Liver (tissue), 9 donors: ENCODE results near the gene KIZ. TPM values are rescaled to one million over a fixed set of nuclear protein-coding genes. Genes with fewer than 3 reads are reported as not detected.

Experiments used
- DNase-seq: peaks from one replicate; pipeline ENCODE4 v3.0.0-alpha.2; 2017; ENCODE audit warnings: low spot score
- H3K27ac ChIP-seq, 2 donors: one replicate each; pipeline ENCODE4 v1.7.0; 2013; ENCODE audit warnings: inconsistent platforms in 2 of 2, low read length in 2 of 2, control low read depth in 1 of 2, low read depth in 1 of 2, mild to moderate bottlenecking in 1 of 2
- H3K27me3 ChIP-seq, 4 donors: one replicate each; pipeline versions ENCODE4 v1.6.1 to v1.7.0; 2013; ENCODE audit warnings: low read length in 3 of 4, inconsistent platforms in 1 of 4, mild to moderate bottlenecking in 1 of 4, moderate library complexity in 1 of 4; ENCODE audit not compliant: control insufficient read depth in 4 of 4, insufficient read depth in 4 of 4
- H3K36me3 ChIP-seq, 4 donors: one replicate each; pipeline versions ENCODE4 v1.6.1 to v1.7.0; 2013; ENCODE audit warnings: low read length in 3 of 4, mild to moderate bottlenecking in 3 of 4, low read depth in 1 of 4, moderate library complexity in 1 of 4; ENCODE audit not compliant: control insufficient read depth in 4 of 4, insufficient read depth in 3 of 4
- H3K4me1 ChIP-seq, 4 donors: one replicate each; pipeline versions ENCODE4 v1.6.1 to v1.7.0; 2013; ENCODE audit warnings: low read length in 3 of 4, mild to moderate bottlenecking in 3 of 4, moderate library complexity in 1 of 4; ENCODE audit not compliant: control insufficient read depth in 4 of 4, insufficient read depth in 4 of 4
- H3K4me3 ChIP-seq, 3 donors: one replicate each; pipeline versions ENCODE4 v1.6.1 to v1.7.0; 2013; ENCODE audit warnings: low read length in 3 of 3, control low read depth in 1 of 3, low read depth in 1 of 3, mild to moderate bottlenecking in 1 of 3
- H3K9ac ChIP-seq, 2 donors: one replicate each; pipeline ENCODE4 v1.7.0; 2013; ENCODE audit warnings: low read length in 2 of 2, mild to moderate bottlenecking in 2 of 2, moderate library complexity in 2 of 2, control low read depth in 1 of 2, low read depth in 1 of 2
- H3K9me3 ChIP-seq, 4 donors: one replicate each; pipeline versions ENCODE4 v1.6.1 to v1.7.0; 2013; ENCODE audit warnings: low read length in 3 of 4; ENCODE audit not compliant: control insufficient read depth in 4 of 4
- EGR1 ChIP-seq, 2 donors: IDR thresholded peaks; 2 replicates each; pipeline ENCODE4 v1.6.1; 2016 to 2018; ENCODE audit warnings: antibody characterized with exemption in 2 of 2, low read depth in 2 of 2
- NR2F2 ChIP-seq: IDR thresholded peaks from 2 replicates; pipeline ENCODE4 v1.6.1; 2016; ENCODE audit warnings: antibody characterized with exemption
- REST ChIP-seq: IDR thresholded peaks from 2 replicates; pipeline ENCODE4 v1.6.1; 2016; ENCODE audit warnings: antibody characterized with exemption, mild to moderate bottlenecking
- RXRA ChIP-seq, 2 donors: IDR thresholded peaks; 2 replicates each; pipeline ENCODE4 v1.6.1; 2017 to 2018; ENCODE audit warnings: antibody characterized with exemption in 2 of 2, mild to moderate bottlenecking in 1 of 2
- YY1 ChIP-seq: IDR thresholded peaks from 2 replicates; pipeline ENCODE4 v1.6.1; 2016; ENCODE audit warnings: antibody characterized with exemption, mild to moderate bottlenecking
- WGBS: extraction: QIAGEN DNeasy Blood & Tissue Kit; methylation state at CpG from one replicate; pipeline ENCODE4 v1.1.7; 2013; 5-methylcytosine and 5-hydroxymethylcytosine counted together
- polyA plus RNA-seq, 2 donors: library from polyadenylated mRNA; stranded (reverse) in 1 of 2; unstranded in 1 of 2; fragments of 200-250 nt in 1 of 2; fragments of >200 nt in 1 of 2; fragmentation: Nextera tagmentation in 1 of 2; extraction: Ambion mirVana in 1 of 2; gene quantifications; one replicate each; pipeline versions ENCODE4 v1.2.1 to v1.2.3, GENCODE V29; 2013 to 2015
- total RNA-seq, 2 donors: library from RNA; depleted of rRNA; stranded (reverse); fragments of >200 nt; gene quantifications; one replicate each; pipeline ENCODE4 v1.2.3, GENCODE V29; 2014
- donor health status: healthy.
- donor health status: healthy.
- donor health status: healthy.
- donor health status: healthy.
- donor health status: healthy.

Gene KIZ
- total and polyA plus RNA-seq, 4 donors, result 3.0 to 9.5 (median 5.2) TPM

GRCh38 chr20:21101932-21102575 lies 23.8 kb upstream of the KIZ start:
- Histone ChIP-seq H3K4me1 (peaks cover 10 to 34% (median 22%) of the 10 kb centered on the region in 4 donors), H3K27me3 (peaks cover 8 to 24% (median 18%) of the 10 kb centered on the region in 4 donors), H3K4me3 (peak overlapping the region in 1 of 3 donors; percentile 69), H3K27ac (no peak overlapping the region), H3K9me3 (no peaks in the 10 kb centered on the region), H3K9ac (no peak overlapping the region), H3K36me3 (no peaks in the 10 kb centered on the region)
- 4% methylated on average over 35 of the region's 35 CpGs for WGBS
- no peak for TF ChIP-seq RXRA (IDR thresholded peaks at IDR 0.05)
- TF ChIP-seq EGR1 (IDR thresholded peaks at IDR 0.05; ENCODE audit: low read depth in 2 of 2), result no peak
- no peak for TF ChIP-seq NR2F2
- no peak for DNase-seq

GRCh38 chr20:21102603-21103311 lies 23.1 kb upstream of the KIZ start:
- Histone ChIP-seq H3K27me3 (peaks cover 8 to 24% (median 18%) of the 10 kb centered on the region in 4 donors), H3K4me3 (peak overlapping the region in 2 of 3 donors; percentile 6 to 69), H3K36me3 (no peaks in the 10 kb centered on the region), H3K27ac (no peak overlapping the region), H3K9ac (no peak overlapping the region), H3K9me3 (no peaks in the 10 kb centered on the region), H3K4me1 (peaks cover 10 to 34% (median 22%) of the 10 kb centered on the region in 4 donors)
- DNase-seq, result no peak
- 4% methylated on average over 38 of the region's 38 CpGs for WGBS
- TF ChIP-seq REST, result peak; percentile 28
- TF ChIP-seq NR2F2, result no peak

GRCh38 chr20:21103582-21104465 lies 22.1 kb upstream of the KIZ start:
- Histone ChIP-seq H3K9ac (no peak overlapping the region), H3K4me1 (peaks cover 10 to 34% (median 22%) of the 10 kb centered on the region in 4 donors), H3K36me3 (no peaks in the 10 kb centered on the region), H3K27me3 (peaks cover 8 to 24% (median 18%) of the 10 kb centered on the region in 4 donors), H3K27ac (no peak overlapping the region), H3K9me3 (no peaks in the 10 kb centered on the region), H3K4me3 (no peak overlapping the region)
- WGBS, result 13% methylated on average over 32 of the region's 32 CpGs
- no peak for DNase-seq
- TF ChIP-seq REST (no peak), YY1 (no peak)
